Measurements from ENCODE around the gene SASS6. TPM values are rescaled to one million over a fixed set of nuclear protein-coding genes. Genes with fewer than 3 reads are reported as not detected.

The SASS6 gene
- total RNA-seq, 1 donor from 2014 or later, result 3.6 TPM

GRCh38 chr1:100036718-100037655, 95.7 kb downstream of the SASS6 start:
- FAIRE-seq, result peak; percentile 13
- H3K9me3 Mint-ChIP-seq (ENCODE audit: unreplicated experiment), result no peaks in the 10 kb centered on the region
- Histone ChIP-seq H3K4me2 (ENCODE audit: low read length) (peak overlapping the region; percentile 99), H3K27ac (ENCODE audit: low read depth, low read length) (peak overlapping the region; percentile 97), H3K9ac (ENCODE audit: low read length) (peak overlapping the region; percentile 98), H3K79me2 (ENCODE audit: insufficient read depth, low read length) (peaks cover 54% of the 10 kb centered on the region), H3K4me3 (ENCODE audit: insufficient read depth, low read depth, low read length) (peak overlapping the region; percentile 97), H2AFZ (ENCODE audit: low read depth, low read length) (peak overlapping the region; percentile 84), H3K9me3 (ENCODE audit: insufficient read depth, low read depth, low read length) (no peaks in the 10 kb centered on the region), H3K27me3 (ENCODE audit: insufficient read depth, low read length) (no peaks in the 10 kb centered on the region), H4K20me1 (ENCODE audit: insufficient read depth, low read length) (peaks cover 23% of the 10 kb centered on the region), H3K4me1 (ENCODE audit: insufficient read depth, low read length) (no peaks in the 10 kb centered on the region), H3K36me3 (ENCODE audit: insufficient read depth, low read length) (no peaks in the 10 kb centered on the region)
- H3K4me1 Mint-ChIP-seq (ENCODE audit: low read depth, unreplicated experiment), result peaks cover 7% of the 10 kb centered on the region
- TF ChIP-seq EZH2 (IDR thresholded peaks at IDR 0.05; ENCODE audit: insufficient read depth, low read length), result no peak
- TF ChIP-seq, protein P1, sequence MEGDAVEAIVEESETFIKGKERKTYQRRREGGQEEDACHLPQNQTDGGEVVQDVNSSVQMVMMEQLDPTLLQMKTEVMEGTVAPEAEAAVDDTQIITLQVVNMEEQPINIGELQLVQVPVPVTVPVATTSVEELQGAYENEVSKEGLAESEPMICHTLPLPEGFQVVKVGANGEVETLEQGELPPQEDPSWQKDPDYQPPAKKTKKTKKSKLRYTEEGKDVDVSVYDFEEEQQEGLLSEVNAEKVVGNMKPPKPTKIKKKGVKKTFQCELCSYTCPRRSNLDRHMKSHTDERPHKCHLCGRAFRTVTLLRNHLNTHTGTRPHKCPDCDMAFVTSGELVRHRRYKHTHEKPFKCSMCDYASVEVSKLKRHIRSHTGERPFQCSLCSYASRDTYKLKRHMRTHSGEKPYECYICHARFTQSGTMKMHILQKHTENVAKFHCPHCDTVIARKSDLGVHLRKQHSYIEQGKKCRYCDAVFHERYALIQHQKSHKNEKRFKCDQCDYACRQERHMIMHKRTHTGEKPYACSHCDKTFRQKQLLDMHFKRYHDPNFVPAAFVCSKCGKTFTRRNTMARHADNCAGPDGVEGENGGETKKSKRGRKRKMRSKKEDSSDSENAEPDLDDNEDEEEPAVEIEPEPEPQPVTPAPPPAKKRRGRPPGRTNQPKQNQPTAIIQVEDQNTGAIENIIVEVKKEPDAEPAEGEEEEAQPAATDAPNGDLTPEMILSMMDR (IDR thresholded peaks at IDR 0.05; ENCODE audit: insufficient read depth, low read depth, low read length), result no peak
- peak overlapping the region; percentile 94 for H3K4me3 Mint-ChIP-seq (ENCODE audit: unreplicated experiment)
- H3K27me3 Mint-ChIP-seq (ENCODE audit: low read depth, unreplicated experiment), result no peaks in the 10 kb centered on the region
- no peaks in the 10 kb centered on the region for H3K36me3 Mint-ChIP-seq (ENCODE audit: low read depth, unreplicated experiment)
- peak; percentile 63 for DNase-seq (ENCODE audit: low read depth)
- H3K27ac Mint-ChIP-seq (ENCODE audit: unreplicated experiment), result peak overlapping the region; percentile 89

DNA sequence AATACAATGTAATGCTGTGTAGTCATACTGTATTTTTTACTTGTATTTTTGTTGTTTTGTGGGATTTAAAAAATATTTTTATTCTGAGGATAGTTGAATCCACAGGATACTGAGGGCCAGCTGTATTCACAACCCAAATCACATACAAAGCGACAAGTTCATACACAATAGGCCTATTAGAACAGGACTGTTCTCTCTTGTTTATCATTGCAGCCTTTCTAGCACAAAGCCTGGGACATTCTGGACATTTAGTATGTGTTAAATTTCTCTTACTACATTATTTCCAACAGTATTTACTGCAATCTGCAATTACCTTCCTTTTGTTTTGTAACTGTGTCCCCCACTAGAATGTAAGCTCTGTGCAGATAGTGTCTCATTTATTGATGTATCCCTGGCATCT, 97.5 kb downstream of the SASS6 start:
- H3K36me3 Mint-ChIP-seq (ENCODE audit: low read depth, unreplicated experiment), result no peaks in the 10 kb centered on the region
- H3K27ac ChIP-seq (ENCODE audit: low read depth, low read length), result no peak overlapping the region
- no peaks in the 10 kb centered on the region for H3K9me3 ChIP-seq (ENCODE audit: insufficient read depth, low read depth, low read length)
- H3K27me3 ChIP-seq (ENCODE audit: insufficient read depth, low read length), result no peaks in the 10 kb centered on the region
- H3K9ac ChIP-seq (ENCODE audit: low read length), result no peak overlapping the region
- no peak overlapping the region for H3K27ac Mint-ChIP-seq (ENCODE audit: unreplicated experiment)
- no peak for DNase-seq (ENCODE audit: low read depth)
- H3K4me3 Mint-ChIP-seq (ENCODE audit: unreplicated experiment), result no peak overlapping the region
- H4K20me1 ChIP-seq (ENCODE audit: insufficient read depth, low read length), result peaks cover 11% of the 10 kb centered on the region
- no peak for FAIRE-seq
- H3K27me3 Mint-ChIP-seq (ENCODE audit: low read depth, unreplicated experiment), result no peaks in the 10 kb centered on the region
- H3K4me1 ChIP-seq (ENCODE audit: insufficient read depth, low read length), result no peaks in the 10 kb centered on the region
- H2AFZ ChIP-seq (ENCODE audit: low read depth, low read length), result no peak overlapping the region
- peaks cover 2% of the 10 kb centered on the region for H3K4me1 Mint-ChIP-seq (ENCODE audit: low read depth, unreplicated experiment)
- H3K79me2 ChIP-seq (ENCODE audit: insufficient read depth, low read length), result peaks cover 36% of the 10 kb centered on the region
- no peak overlapping the region for H3K4me3 ChIP-seq (ENCODE audit: insufficient read depth, low read depth, low read length)
- no peaks in the 10 kb centered on the region for H3K36me3 ChIP-seq (ENCODE audit: insufficient read depth, low read length)
- H3K4me2 ChIP-seq (ENCODE audit: low read length), result no peak overlapping the region
- TF ChIP-seq, protein P1 (IDR thresholded peaks at IDR 0.05; ENCODE audit: insufficient read depth, low read depth, low read length), result no peak
- no peak for TF ChIP-seq EZH2 (IDR thresholded peaks at IDR 0.05; ENCODE audit: insufficient read depth, low read length)
- H3K9me3 Mint-ChIP-seq (ENCODE audit: unreplicated experiment), result no peaks in the 10 kb centered on the region

GRCh38 chr1:100034470-100034869, 98.3 kb downstream of the SASS6 start:
- Mint-ChIP-seq H3K9me3 (ENCODE audit: unreplicated experiment) (no peaks in the 10 kb centered on the region), H3K36me3 (ENCODE audit: low read depth, unreplicated experiment) (no peaks in the 10 kb centered on the region), H3K4me1 (ENCODE audit: low read depth, unreplicated experiment) (peaks cover 2% of the 10 kb centered on the region), H3K27me3 (ENCODE audit: low read depth, unreplicated experiment) (no peaks in the 10 kb centered on the region), H3K27ac (ENCODE audit: unreplicated experiment) (no peak overlapping the region), H3K4me3 (ENCODE audit: unreplicated experiment) (no peak overlapping the region)
- Histone ChIP-seq H3K79me2 (ENCODE audit: insufficient read depth, low read length) (peaks cover 28% of the 10 kb centered on the region), H2AFZ (ENCODE audit: low read depth, low read length) (no peak overlapping the region), H3K4me2 (ENCODE audit: low read length) (no peak overlapping the region), H4K20me1 (ENCODE audit: insufficient read depth, low read length) (peaks cover 7% of the 10 kb centered on the region), H3K36me3 (ENCODE audit: insufficient read depth, low read length) (no peaks in the 10 kb centered on the region), H3K9me3 (ENCODE audit: insufficient read depth, low read depth, low read length) (no peaks in the 10 kb centered on the region), H3K9ac (ENCODE audit: low read length) (no peak overlapping the region), H3K27me3 (ENCODE audit: insufficient read depth, low read length) (no peaks in the 10 kb centered on the region), H3K4me1 (ENCODE audit: insufficient read depth, low read length) (no peaks in the 10 kb centered on the region), H3K27ac (ENCODE audit: low read depth, low read length) (no peak overlapping the region), H3K4me3 (ENCODE audit: insufficient read depth, low read depth, low read length) (no peak overlapping the region)
- FAIRE-seq, result no peak
- DNase-seq (ENCODE audit: low read depth), result no peak
- TF ChIP-seq, protein P1 (IDR thresholded peaks at IDR 0.05; ENCODE audit: insufficient read depth, low read depth, low read length), result no peak
- no peak for TF ChIP-seq EZH2 (IDR thresholded peaks at IDR 0.05; ENCODE audit: insufficient read depth, low read length)

Data from astrocyte (in vitro differentiated cells and primary cell).